B cell (primary cell): ENCODE data around the gene PRR33. TPM values are rescaled to one million over a fixed set of nuclear protein-coding genes. Genes with fewer than 3 reads are reported as not detected.

Source experiments
- ATAC-seq: fragments of 200-7000 bp; cut with Tn5 transposase; one replicate; pipeline ENCODE4 v1.10.0; 2021; ENCODE audit warnings: low read depth, mild to moderate bottlenecking, moderate number of reproducible peaks, moderate library complexity
- CTCF ChIA-PET: fragments of 350-600 bp; sonication (Branson Sonifier 250); formaldehyde crosslinking; loops from one replicate; lab custom pipeline; 2021; ENCODE audit warnings: antibody characterized with exemption, inconsistent platforms; lab: Charles Lee
- POLR2A ChIA-PET: fragments of 350-600 bp; sonication (Branson Sonifier 250); formaldehyde crosslinking; loops from one replicate; lab custom pipeline; 2021; ENCODE audit warnings: antibody characterized with exemption; lab: Charles Lee
- DNase-seq: peaks from one replicate; pipeline ENCODE4 v3.0.0; 2013
- H2AFZ ChIP-seq: 2 replicates; pipeline ENCODE4 v1.6.1; 2012; ENCODE audit warnings: mild to moderate bottlenecking, low read depth, low read length; ENCODE audit not compliant: insufficient read depth, poor library complexity, severe bottlenecking
- H3K27ac ChIP-seq, 2 donors: 1 replicate in 1 of 2; 2 replicates in 1 of 2; pipeline ENCODE4 v1.5.1; 2012 to 2013; ENCODE audit warnings: low read length in 2 of 2, mild to moderate bottlenecking in 2 of 2, moderate library complexity in 1 of 2
- H3K27me3 ChIP-seq, 4 experiments: fragments of 200-600 bp in 1 of 4; sonication (generic) in 1 of 4; replicated peaks in 1 of 4; 1 replicate in 2 of 4; 2 replicates in 2 of 4; pipeline versions ENCODE4 v1.6.1 to v1.7.0; 2013 to 2016; ENCODE audit warnings: low read length in 3 of 4, mild to moderate bottlenecking in 2 of 4, mixed read lengths in 1 of 4, moderate library complexity in 1 of 4; ENCODE audit not compliant: insufficient read depth in 4 of 4, control insufficient read depth in 3 of 4; ENCODE audit errors: control extremely low read depth in 1 of 4
- H3K36me3 ChIP-seq, 2 experiments: replicated peaks in 1 of 2; 1 replicate in 1 of 2; 2 replicates in 1 of 2; pipeline versions ENCODE4 v1.6.1 to v1.7.1; 2013; ENCODE audit warnings: low read length in 1 of 2; ENCODE audit not compliant: insufficient read depth in 2 of 2, control insufficient read depth in 1 of 2; ENCODE audit errors: control extremely low read depth in 1 of 2, extremely low read depth in 1 of 2
- H3K4me1 ChIP-seq, 2 donors: fragments of 200-600 bp in 1 of 2; sonication (generic) in 1 of 2; 1 replicate in 1 of 2; 2 replicates in 1 of 2; pipeline versions ENCODE4 v1.5.1 to v1.6.1; 2013 to 2017; ENCODE audit warnings: low read length in 2 of 2; ENCODE audit not compliant: control insufficient read depth in 2 of 2, insufficient read depth in 2 of 2
- H3K4me2 ChIP-seq: replicated peaks from 2 replicates; pipeline ENCODE3; 2012; ENCODE audit warnings: mild to moderate bottlenecking, low read depth, low read length; ENCODE audit not compliant: poor library complexity, severe bottlenecking
- H3K4me3 ChIP-seq, 5 experiments: fragments of 200-600 bp in 1 of 5; sonication (generic) in 1 of 5; 1 replicate in 3 of 5; 2 replicates in 2 of 5; pipeline versions ENCODE4 v1.5.1 to v1.7.0; 2011 to 2016; ENCODE audit warnings: low read length in 4 of 5, mild to moderate bottlenecking in 4 of 5, low read depth in 2 of 5, control low read depth in 1 of 5, moderate library complexity in 1 of 5; ENCODE audit not compliant: insufficient read depth in 1 of 5; ENCODE audit errors: control extremely low read depth in 1 of 5, extremely low read depth in 1 of 5
- H3K79me2 ChIP-seq: fragments of 200-600 bp; sonication (generic); one replicate; pipeline ENCODE4 v1.6.0; 2016; ENCODE audit warnings: low read length; ENCODE audit not compliant: control insufficient read depth, insufficient read depth
- H3K9ac ChIP-seq: fragments of 200-600 bp; sonication (generic); 2 replicates; pipeline ENCODE4 v1.6.1; 2017; ENCODE audit warnings: mild to moderate bottlenecking, low read length, moderate library complexity
- H3K9me3 ChIP-seq, 3 donors: one replicate each; pipeline versions ENCODE4 v1.6.1 to v1.7.1; 2013; ENCODE audit warnings: low read length in 2 of 3; ENCODE audit not compliant: control insufficient read depth in 2 of 3, insufficient read depth in 1 of 3; ENCODE audit errors: control extremely low read depth in 1 of 3
- H4K20me1 ChIP-seq: 2 replicates; pipeline ENCODE4 v1.6.0; 2012; ENCODE audit warnings: mild to moderate bottlenecking, low read length; ENCODE audit not compliant: insufficient read depth, control insufficient read depth, poor library complexity, severe bottlenecking
- H3K27ac Mint-ChIP-seq: one replicate; pipeline ENCODE4 v1.8.0; 2021; ENCODE audit warnings: mixed read lengths
- H3K27me3 Mint-ChIP-seq: one replicate; pipeline ENCODE4 v1.8.0; 2021; ENCODE audit warnings: mixed read lengths
- H3K4me1 Mint-ChIP-seq: one replicate; pipeline ENCODE4 v1.8.0; 2021; ENCODE audit warnings: mixed read lengths
- H3K4me3 Mint-ChIP-seq: one replicate; pipeline ENCODE4 v1.8.0; 2021; ENCODE audit warnings: mixed read lengths
- H3K9me3 Mint-ChIP-seq: one replicate; pipeline ENCODE4 v1.8.0; 2022; ENCODE audit warnings: mixed read lengths; ENCODE audit not compliant: insufficient read depth
- EZH2 ChIP-seq: IDR thresholded peaks from 2 replicates; pipeline ENCODE4 v1.6.1; 2012; ENCODE audit warnings: borderline replicate concordance, low read depth, mild to moderate bottlenecking, moderate library complexity, low read length; ENCODE audit not compliant: insufficient read depth, poor library complexity, severe bottlenecking
- WGBS: methylation state at CpG from one replicate; pipeline ENCODE4 v1.1.5; 2013; ENCODE audit warnings: missing lambda C conversion rate; ENCODE audit not compliant: insufficient coverage; 5-methylcytosine and 5-hydroxymethylcytosine counted together
- intact Hi-C: fragments of 100-400 bp; cut with micrococcal nuclease; formaldehyde crosslinking; loops from one replicate; pipeline ENCODE4 v1.10.0; 2022
- polyA plus RNA-seq: library from polyadenylated mRNA; depleted of rRNA; stranded (reverse); fragments of >200 nt; gene quantifications from 2 replicates; pipeline ENCODE4 v1.2.3, GENCODE V29; 2012
- total RNA-seq, 2 donors: library from RNA; stranded (reverse); fragments of 120-200 nt in 1 of 2; gene quantifications; 1 replicate in 1 of 2; 2 replicates in 1 of 2; pipeline versions ENCODE4 v1.2.3 to v1.2.4, GENCODE V29; 2013 to 2022
- TF ChIP-seq, protein P1 (sequence below): fragments of 200-600 bp; IDR thresholded peaks from one replicate; pipeline ENCODE4 v1.8.0; 2022; ENCODE audit warnings: antibody characterized with exemption, mild to moderate bottlenecking

PRR33 gene
- total and polyA plus RNA-seq, 2 donors (not counting 1 experiment from before 2014, with no cell fraction given) = not detected

DNA sequence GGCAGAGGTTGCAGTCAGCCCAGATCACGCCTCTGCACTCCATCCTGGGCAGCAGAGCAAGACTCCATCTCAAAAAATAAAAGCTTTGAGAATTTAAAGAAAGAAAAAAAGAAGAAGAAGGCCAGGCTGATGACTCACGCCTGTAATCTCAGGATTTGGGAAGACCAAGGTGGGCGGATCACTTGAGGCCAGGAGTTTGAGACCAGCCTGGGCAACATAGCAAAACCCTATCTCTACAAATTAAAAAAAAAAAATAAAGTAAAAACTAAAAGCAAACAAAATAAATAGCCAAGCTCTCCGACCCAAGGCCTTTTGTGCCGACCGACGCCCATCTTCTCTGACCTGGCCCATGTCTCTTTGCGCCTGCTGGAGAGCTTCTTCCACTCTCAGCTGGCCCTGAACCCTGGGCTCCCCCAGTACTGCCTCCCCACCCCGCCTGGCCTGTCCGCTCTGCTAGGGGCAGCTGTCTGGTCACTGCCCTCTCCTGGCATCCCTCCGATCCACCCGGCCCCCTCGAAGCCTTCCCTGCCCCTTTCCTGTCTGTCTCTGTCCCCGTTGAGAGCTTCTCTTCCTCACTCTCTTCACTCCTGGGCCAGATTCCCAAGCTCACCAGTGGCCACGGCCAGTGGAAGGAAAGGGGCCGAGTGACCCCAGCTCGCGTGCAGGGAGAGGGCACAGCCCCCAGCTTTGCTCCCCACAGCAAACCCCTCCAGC lies 43.6 kb downstream of the PRR33 start:
- no peak overlapping the region for H3K9ac ChIP-seq

More for the DNA sequence above, 43.6 kb downstream of the PRR33 start:
- Mint-ChIP-seq H3K27me3 (no peaks in the 10 kb centered on the region), H3K27ac (peak overlapping the region; percentile 97), H3K9me3 (no peaks in the 10 kb centered on the region), H3K4me1 (peaks cover 94% of the 10 kb centered on the region), H3K4me3 (peak overlapping the region; percentile 15)
- no peaks in the 10 kb centered on the region for H3K27me3 ChIP-seq
- ChIA-PET POLR2A (interaction anchor here (0.5 to 1.0 kb wide), 7 partner anchors 8 to 1581 kb away, joined by 3 to 13 read pairs (median 7); no protein-coding TSS in a partner anchor), CTCF (interaction anchor here (1.1 to 10.2 kb wide), 6 partner anchors 9 to 154 kb away, joined by 5 to 104 read pairs (median 10); partner anchors contain the start of gene TNNI2)
- no peak overlapping the region for H3K4me3 ChIP-seq
- no peak overlapping the region for H3K27ac ChIP-seq
- no peaks in the 10 kb centered on the region for H3K36me3 ChIP-seq
- 96% methylated on average over 15 of the region's 18 CpGs for WGBS
- peaks cover 43% of the 10 kb centered on the region for H3K79me2 ChIP-seq
- H4K20me1 ChIP-seq = peaks cover 2% of the 10 kb centered on the region
- no peak overlapping the region for H3K4me2 ChIP-seq
- H3K4me1 ChIP-seq = peaks cover 74 to 94% of the 10 kb centered on the region in 2 donors
- no peak for ATAC-seq
- DNase-seq = no peak
- intact Hi-C loops = loop anchor here (10.0 kb wide), 1 partner anchor 83 kb away; the partner anchor contains the start of gene CTSD
- no peak overlapping the region for H2AFZ ChIP-seq
- TF ChIP-seq EZH2 = no peak
- TF ChIP-seq, protein P1, sequence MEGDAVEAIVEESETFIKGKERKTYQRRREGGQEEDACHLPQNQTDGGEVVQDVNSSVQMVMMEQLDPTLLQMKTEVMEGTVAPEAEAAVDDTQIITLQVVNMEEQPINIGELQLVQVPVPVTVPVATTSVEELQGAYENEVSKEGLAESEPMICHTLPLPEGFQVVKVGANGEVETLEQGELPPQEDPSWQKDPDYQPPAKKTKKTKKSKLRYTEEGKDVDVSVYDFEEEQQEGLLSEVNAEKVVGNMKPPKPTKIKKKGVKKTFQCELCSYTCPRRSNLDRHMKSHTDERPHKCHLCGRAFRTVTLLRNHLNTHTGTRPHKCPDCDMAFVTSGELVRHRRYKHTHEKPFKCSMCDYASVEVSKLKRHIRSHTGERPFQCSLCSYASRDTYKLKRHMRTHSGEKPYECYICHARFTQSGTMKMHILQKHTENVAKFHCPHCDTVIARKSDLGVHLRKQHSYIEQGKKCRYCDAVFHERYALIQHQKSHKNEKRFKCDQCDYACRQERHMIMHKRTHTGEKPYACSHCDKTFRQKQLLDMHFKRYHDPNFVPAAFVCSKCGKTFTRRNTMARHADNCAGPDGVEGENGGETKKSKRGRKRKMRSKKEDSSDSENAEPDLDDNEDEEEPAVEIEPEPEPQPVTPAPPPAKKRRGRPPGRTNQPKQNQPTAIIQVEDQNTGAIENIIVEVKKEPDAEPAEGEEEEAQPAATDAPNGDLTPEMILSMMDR = no peak
- H3K9me3 ChIP-seq = no peaks in the 10 kb centered on the region
